Epithelial cell of proximal tubule (primary cell): ENCODE measurements around the gene MDN1. TPM values are rescaled to one million over a fixed set of nuclear protein-coding genes. Genes with fewer than 3 reads are reported as not detected.
"Not testable (repeated sequence)": the region's sequence is repeated elsewhere in the genome, so short reads cannot be mapped to it uniquely, and the experiment has no call there.

ENCODE experiments used
- DNase-seq: peaks from one replicate; pipeline ENCODE4 v3.0.0-alpha.2; 2011; ENCODE audit warnings: low read depth
- H3K4me3 ChIP-seq: 2 replicates; pipeline ENCODE4 v1.5.1; 2011; ENCODE audit warnings: low read depth, mild to moderate bottlenecking, low read length
- CTCF ChIP-seq: conservative IDR thresholded peaks from 2 replicates; pipeline ENCODE4 v1.5.1; 2012; ENCODE audit warnings: low read depth, mild to moderate bottlenecking, low read length
- total RNA-seq: library from RNA; depleted of rRNA; stranded (reverse); fragments of >200 nt; gene quantifications from 2 replicates; pipeline ENCODE4 v1.2.3, GENCODE V29; 2015

Gene MDN1
- total RNA-seq, 1 donor from 2014 or later, result 11.3 TPM

DNA sequence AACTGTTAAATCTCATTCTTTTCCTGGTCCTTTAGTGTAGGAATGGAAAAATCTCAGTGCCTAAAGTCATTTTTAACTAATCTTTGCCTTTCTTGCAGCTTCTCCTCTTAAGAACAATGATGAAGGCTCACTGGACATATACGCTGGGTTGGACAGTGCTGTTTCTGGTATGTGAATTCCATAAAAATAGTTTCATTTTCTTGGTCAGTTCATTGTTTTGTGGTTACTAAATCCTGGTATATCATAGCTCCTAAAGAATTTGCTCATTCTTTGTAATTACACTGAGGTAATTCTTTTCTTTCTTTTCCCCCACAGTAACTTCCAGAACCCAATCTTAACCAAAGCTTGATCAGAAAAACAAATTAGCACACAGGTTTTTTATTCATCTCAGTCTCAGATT lies 33.5 kb upstream of the MDN1 start:
- no peak for TF ChIP-seq CTCF
- no peak overlapping the region for H3K4me3 ChIP-seq
- no peak for DNase-seq

DNA sequence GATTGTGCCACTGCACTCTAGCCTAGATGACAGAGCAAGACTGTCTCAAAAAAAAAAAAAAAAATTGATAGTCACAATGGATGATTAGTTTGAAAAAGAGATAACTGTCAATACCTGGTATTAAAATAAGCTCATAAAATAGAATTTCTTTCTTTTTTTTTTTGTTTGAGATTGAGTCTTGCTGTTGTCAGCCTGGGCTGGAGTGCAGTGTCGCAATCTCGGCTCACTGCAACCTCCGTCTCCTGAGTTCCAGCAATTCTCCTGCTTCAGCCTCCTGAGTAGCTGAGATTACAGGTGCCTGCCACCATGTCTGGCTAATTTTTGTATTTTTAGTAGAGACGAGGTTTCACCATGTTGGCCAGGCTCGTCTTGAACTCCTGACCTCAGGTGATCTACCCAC lies 27.9 kb upstream of the MDN1 start:
- DNase-seq, H3K4me3 ChIP-seq: not testable (repeated sequence)

- no peak overlapping the region for H3K4me3 ChIP-seq
- DNase-seq, result no peak
- no peak for TF ChIP-seq CTCF
Measured at GRCh38 chr6:89843070-89843469, 23.5 kb upstream of the MDN1 start.

DNA sequence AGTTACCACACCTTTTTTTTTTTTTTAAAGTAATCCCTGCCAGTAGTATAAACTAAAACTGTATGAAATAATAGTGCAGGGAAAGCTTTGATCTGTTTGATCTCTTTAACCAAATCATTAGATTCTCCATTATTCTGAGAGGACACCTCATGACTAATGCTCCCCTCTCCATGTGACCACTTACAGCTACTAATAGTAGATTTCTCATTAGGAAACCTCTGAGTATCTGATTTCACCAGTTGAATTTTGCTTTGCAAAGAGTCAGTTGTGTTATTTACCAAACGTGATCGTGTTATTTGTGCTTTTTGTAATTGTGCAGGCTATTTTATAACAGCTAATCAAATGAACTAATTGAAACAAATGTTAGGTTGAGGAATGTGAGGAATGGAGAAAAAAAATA lies 22.6 kb upstream of the MDN1 start:
- no peak overlapping the region for H3K4me3 ChIP-seq
- no peak for TF ChIP-seq CTCF
- no peak for DNase-seq

- TF ChIP-seq CTCF, result no peak
- DNase-seq, result no peak
- no peak overlapping the region for H3K4me3 ChIP-seq
Measured at GRCh38 chr6:89840538-89840937, 20.9 kb upstream of the MDN1 start.

DNA sequence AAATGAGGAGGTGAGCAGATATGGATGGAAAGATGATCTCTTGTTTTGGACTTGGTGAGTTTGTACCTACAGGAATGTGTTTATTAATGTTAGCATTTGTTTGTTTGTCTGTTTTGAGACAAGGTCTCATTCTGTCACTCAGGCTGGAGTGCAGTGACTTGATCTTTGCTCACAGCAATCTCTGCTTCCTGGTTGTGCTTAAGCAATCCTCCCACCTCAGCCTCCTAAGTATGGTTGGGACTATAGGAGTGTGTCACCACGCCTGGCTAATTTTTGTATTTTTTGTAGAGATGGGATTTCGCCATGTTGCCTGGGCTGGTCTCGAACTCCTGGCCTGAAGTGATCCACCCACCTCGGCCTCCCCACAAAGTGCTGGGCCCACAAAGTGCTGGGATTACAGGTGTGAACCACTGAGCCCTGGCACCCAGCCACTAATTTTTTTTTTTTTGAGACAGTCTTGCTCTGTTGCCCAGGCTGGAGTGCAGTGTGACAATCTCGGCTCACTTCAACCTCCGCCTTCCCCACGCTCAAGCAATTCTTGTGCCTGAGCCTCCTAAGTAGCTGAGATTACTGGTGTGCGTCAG lies 17.1 kb upstream of the MDN1 start:
- DNase-seq, result no peak
- no peak overlapping the region for H3K4me3 ChIP-seq
- no peak for TF ChIP-seq CTCF

DNA sequence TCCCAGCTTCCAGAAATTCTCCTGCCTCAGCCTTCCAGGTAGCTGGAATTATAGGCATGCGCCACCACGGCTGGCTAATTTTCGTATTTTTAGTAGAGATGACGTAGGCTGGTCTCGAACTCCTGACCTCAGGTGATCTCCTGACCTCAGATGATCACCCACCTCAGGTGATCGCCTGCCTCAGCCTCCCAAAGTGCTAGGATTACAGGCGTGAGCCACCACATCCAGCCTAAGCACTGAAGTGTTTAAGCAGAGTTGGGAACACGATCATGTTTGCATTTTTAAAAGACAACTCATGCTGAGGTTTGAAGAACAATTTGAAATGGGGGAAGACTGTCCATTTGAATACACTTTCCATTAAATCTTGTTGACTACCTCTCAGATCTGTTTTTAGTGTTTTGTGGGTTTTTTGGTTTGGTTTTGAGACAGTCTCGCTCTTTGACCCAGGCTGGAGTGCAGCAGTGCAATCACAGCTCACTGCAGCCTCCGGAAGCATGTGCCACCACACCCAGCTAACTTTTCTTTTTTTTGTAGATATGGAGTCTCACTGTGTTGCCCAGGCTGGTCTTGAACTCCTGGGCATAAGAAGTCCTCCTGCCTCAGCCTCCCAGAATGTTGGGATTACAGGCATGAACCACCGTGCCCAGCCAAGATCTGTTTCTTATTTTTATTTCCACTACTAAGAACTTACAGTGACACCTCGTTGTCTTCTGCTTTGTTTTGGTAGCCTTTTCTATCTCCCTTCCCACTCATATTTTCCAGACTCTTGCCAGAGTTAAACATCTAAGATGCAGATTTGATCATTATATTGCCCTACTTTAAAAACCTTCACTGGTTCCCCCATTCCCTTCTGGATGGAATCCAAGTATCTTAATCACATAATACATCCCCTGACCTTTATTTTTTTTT lies 15.5 kb upstream of the MDN1 start:
- no peak overlapping the region for H3K4me3 ChIP-seq
- no peak for DNase-seq
- no peak for TF ChIP-seq CTCF
